Skeletal muscle cell (primary cell): ENCODE results near the gene TMEM178B.

Experiments
- DNase-seq: peaks from one replicate; pipeline ENCODE4 v3.0.0-alpha.2; 2010; ENCODE audit warnings: low read depth
- H3K4me3 ChIP-seq: 2 replicates; pipeline ENCODE4 v1.5.1; 2011; ENCODE audit warnings: low read depth, mild to moderate bottlenecking, control low read depth, low read length, moderate library complexity

TMEM178B gene

GRCh38 chr7:141427134-141427533 lies 353.3 kb downstream of the TMEM178B start:
- no peak for DNase-seq
- no peak overlapping the region for H3K4me3 ChIP-seq

DNA sequence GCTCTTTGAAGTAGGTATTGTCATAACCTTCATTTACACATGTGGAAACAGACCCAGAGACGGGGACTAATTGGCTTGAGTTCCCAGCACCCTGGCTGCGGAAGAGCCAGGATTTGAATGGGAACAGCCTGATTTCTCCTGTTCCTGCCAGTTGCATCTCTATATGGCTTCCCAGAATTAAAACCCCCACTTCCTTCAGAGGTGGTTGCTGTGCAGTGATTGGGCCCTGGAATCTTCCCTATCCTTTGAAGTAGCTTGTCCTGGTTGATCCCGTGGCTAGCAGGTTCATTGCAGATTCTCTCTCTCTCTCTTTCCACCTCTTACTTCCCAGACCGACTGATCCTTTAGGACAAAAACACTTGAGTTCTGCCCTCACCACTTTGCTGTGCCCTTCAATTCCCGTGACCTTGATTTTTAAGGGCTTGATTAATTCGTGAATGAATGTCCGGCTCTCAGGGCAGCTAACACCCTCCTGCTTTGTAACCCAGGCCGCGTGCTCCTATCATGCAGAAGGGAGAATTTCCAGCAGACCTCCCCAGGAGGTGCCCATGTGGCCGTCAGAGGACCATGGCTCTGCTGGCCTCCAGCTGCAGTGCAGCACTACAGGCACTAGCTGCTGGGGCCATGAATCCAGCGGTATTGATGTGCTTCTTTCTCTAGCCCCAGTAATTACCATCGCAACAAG lies 356.7 kb downstream of the TMEM178B start:
- no peak for DNase-seq
- H3K4me3 ChIP-seq, result no peak overlapping the region

GRCh38 chr7:141431140-141431479 lies 357.2 kb downstream of the TMEM178B start:
- no peak for DNase-seq
- H3K4me3 ChIP-seq, result no peak overlapping the region

DNA sequence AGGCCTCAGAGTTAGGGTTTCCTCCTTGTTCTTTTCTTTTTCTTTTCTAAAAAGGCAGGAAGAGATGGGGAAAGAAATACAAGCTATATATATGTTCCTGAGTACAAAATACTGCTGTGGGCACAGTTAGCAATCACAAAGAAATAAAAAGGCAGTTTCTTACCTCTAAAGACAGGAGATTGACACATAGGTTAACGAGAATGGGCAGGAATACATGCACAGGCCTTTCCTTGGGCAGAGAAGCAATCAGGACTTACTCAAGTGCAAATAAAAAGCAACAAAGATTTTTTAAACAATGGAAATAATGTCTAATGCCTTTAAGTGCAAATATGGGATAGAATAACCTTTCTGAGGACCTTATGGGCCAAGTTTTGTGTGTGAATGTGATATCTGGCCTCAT lies 357.8 kb downstream of the TMEM178B start:
- no peak for DNase-seq
- H3K4me3 ChIP-seq, result no peak overlapping the region

DNA sequence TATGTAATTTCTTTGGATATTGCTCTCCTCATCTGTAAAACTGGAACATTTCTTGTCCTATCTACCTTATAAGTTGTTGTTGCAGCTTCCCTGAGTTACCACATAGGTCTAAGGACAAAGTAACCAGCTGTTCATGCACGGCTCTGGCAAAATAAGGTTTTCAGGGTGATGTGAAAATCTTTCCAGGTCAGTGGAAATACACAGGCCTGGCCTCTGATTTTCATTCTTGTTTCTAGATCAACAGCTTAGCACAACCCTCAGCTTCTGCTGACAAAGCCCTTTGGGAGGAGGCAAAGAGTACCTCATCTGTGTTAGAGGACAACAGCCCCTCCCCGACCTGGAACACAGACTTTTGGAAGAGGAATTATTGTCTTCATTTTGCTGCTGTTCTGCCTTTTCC lies 359.8 kb downstream of the TMEM178B start:
- no peak overlapping the region for H3K4me3 ChIP-seq
- DNase-seq, result no peak

- H3K4me3 ChIP-seq, result no peak overlapping the region
- no peak for DNase-seq
Observed at GRCh38 chr7:141436139-141436538, 362.3 kb downstream of the TMEM178B start.

DNA sequence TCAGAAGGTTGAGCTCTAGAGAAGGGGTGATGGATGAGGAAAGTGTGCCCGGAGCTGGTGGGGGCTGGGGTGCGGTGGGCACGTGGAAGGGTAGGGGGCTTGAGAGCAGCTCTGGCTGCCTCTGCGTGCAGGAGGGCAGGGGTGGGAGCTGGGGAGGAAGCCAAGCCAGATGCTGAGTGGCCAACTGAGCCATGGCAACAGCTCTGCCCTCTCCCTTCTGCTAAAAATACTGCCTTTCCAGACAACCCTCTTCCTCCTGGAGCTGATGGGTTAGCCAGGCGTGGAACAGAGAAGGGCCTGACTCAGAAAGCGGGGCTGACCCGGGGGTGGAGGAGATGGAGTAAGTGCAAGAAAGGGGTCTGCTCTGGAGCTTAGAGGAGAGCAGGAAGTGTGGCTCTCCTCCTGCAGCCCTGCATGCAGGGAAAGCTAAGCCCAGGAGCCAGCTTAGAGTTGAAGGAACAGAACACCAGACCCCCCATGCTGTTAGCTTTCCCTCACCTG lies 362.8 kb downstream of the TMEM178B start:
- no peak for DNase-seq
- no peak overlapping the region for H3K4me3 ChIP-seq

- no peak overlapping the region for H3K4me3 ChIP-seq
- DNase-seq, result no peak
Observed at GRCh38 chr7:141439164-141439563, 365.3 kb downstream of the TMEM178B start.

DNA sequence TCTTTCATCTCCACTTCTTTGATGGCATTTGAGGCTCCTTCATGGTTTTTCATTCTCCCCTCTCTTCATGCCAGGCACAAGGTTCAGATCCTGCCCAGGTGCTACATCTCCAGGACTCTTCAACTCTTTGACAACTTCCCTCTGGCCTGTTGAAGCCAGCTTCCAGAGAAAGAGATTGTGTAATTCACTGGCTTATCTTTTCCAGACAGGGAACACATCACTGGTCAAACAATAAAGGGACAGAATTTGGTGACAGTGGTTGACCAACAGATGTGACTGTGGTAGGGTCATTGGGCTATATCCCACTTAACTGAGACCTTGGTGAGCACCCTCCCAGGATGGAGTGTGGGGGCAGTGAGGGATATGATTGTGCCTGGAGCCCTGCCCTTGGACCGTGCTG lies 365.9 kb downstream of the TMEM178B start:
- no peak for DNase-seq
- H3K4me3 ChIP-seq, result no peak overlapping the region

GRCh38 chr7:141441837-141442627 lies 368.2 kb downstream of the TMEM178B start:
- no peak for DNase-seq
- H3K4me3 ChIP-seq, result no peak overlapping the region

DNA sequence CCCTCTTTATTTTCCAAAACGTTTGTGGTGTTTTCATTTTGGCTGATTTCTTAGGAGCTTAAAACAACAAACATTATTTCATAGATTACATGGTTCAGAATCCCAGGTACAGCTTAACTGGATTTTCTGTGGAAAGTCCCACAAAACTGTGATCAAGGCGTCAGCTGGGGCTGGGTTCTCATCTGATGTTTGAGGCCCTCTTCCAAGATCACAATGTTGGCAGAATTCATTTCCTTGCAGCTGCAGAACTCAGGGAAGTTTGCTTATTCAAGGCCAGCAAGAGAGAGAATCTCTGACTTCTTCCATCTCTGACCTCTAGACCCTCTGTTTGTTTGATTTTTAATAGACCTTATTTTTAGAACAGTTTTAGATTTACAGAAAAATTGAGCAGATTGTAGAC lies 368.9 kb downstream of the TMEM178B start:
- H3K4me3 ChIP-seq, result no peak overlapping the region
- DNase-seq, result no peak

GRCh38 chr7:141444961-141445360 lies 371.1 kb downstream of the TMEM178B start:
- no peak for DNase-seq
- H3K4me3 ChIP-seq, result no peak overlapping the region

GRCh38 chr7:141451232-141451631 lies 377.4 kb downstream of the TMEM178B start:
- H3K4me3 ChIP-seq, result no peak overlapping the region
- no peak for DNase-seq

DNA sequence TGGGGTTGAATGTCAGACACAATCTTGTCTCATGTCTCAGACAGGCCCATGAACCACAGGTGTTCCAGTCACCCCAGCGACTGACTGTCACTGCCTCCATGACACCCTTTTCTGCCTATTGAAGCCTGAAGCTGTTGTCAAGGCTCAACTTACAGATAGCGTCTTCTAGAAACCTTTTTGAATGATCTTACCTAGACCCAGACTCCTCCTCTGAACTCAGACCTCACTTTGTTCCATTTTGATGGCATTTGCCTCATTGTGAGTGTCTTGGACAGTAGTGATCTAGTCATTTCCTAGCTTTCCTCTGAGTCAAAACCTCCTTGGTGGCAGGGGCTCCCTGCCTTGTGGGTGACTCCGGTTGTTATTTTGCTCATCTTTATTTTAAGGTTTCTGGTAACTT lies 379.0 kb downstream of the TMEM178B start:
- DNase-seq, result no peak
- no peak overlapping the region for H3K4me3 ChIP-seq

DNA sequence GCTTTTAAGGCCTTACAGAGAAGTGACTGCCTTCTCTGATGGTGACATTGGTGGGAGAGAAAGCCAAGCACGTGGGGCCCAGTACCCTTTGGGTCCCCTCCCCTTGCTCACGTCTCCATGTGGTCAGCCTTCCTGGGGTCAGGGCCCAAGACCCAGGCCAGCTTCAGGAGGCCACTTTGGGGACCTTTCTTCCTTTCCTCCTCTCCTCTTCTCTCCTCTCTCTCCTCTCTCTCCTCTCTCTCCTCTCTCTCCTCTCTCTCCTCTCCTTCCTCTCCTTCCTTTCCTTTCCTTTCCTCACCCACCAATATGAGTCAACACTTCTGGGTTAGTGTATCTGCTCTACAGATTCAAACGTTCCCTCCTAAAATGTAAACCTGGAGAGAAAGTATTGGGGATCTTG lies 380.5 kb downstream of the TMEM178B start:
- no peak overlapping the region for H3K4me3 ChIP-seq
- no peak for DNase-seq

DNA sequence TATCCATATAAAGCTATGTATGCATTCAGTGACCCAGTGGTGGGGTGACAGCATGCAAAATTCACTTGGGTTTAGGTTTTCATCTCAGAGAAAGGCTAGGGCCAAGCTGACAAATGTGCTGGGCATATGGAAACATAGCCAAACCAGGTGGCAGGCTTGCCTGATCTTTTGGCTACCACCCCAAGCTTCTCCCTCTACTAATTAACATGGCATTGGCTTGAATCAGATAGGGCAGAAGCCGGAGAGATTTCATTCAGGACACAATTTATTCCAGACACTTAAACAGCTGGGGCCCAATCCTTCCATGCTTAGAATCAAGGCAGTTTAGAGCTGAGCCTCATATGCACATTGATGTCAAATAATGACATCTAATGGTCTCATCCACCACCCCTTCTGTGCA lies 381.9 kb downstream of the TMEM178B start:
- no peak overlapping the region for H3K4me3 ChIP-seq
- DNase-seq, result no peak

DNA sequence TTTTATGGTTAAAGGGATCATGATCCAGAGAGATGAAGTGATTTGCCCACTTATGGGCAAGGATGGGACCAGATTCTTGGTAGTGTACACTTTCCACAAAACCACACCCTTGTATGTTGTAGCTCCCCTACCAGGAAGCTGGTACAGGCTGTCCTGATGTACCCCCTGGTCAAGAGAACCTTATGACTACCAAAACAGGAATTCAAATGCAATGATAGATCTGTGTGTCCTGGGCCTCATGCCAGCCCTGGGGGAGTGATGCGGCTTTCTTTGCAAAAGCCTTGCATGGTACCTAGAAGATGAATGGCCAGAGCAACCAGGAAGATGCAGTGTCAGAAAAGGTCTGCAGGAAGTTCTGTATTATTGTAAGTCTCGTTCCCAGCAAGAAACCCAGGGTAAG lies 382.4 kb downstream of the TMEM178B start:
- no peak for DNase-seq
- no peak overlapping the region for H3K4me3 ChIP-seq

DNA sequence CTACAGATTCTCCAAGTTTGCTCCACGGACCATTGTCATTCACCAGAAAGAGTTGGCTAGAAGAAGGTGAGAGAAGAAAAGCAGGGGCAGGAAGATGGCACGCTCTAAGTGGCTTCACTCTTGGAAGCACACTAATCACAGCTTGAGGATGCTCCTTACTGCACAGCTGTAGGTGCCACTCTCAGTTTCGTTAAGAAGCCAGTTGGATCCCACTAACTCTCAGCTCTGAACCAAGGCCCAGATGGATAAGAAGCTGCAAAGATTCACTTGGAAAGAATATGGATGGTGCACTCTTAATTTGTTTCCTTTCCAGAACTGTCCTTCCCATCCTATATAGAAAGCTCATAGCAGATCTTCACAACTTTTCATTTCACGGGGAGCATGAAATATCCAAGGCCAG lies 382.8 kb downstream of the TMEM178B start:
- DNase-seq, result no peak

GRCh38 chr7:141460781-141461715 lies 387.2 kb downstream of the TMEM178B start:
- H3K4me3 ChIP-seq, result no peak overlapping the region
- DNase-seq, result no peak

More for the DNA sequence above, 382.8 kb downstream of the TMEM178B start:
- H3K4me3 ChIP-seq, result no peak overlapping the region

- H3K4me3 ChIP-seq, result no peak overlapping the region
- no peak for DNase-seq
Observed at GRCh38 chr7:141461924-141462323, 388.1 kb downstream of the TMEM178B start.
